K562 (cell line): ENCODE measurements around the gene FNDC11. TPM values are rescaled to one million over a fixed set of nuclear protein-coding genes. Genes with fewer than 3 reads are reported as not detected.

Experiments
- ATAC-seq: fragments of 200-7000 bp; cut with Tn5 transposase; 3 replicates; pipeline ENCODE4 v1.9.1; 2020; ENCODE audit warnings: moderate library complexity
- BruUV-seq: library from RNA; stranded (reverse); fragments of 400-500 nt; replicated peaks from 2 replicates; lab custom pipeline; 2021; lab: Mats Ljungman, UMichigan
- CTCF ChIA-PET: fragments of 300-600 bp; formaldehyde crosslinking; extraction: SDS; loops from one replicate; lab custom pipeline; 2021; ENCODE audit warnings: low intra/inter-chr PET ratio; lab: Yijun Ruan, JAX
- POLR2A ChIA-PET: fragments of 300-600, 350-650 bp; sonication (Branson Sonifier 250); formaldehyde crosslinking; extraction: SDS; loops from one replicate; lab custom pipeline; 2021; ENCODE audit warnings: antibody characterized with exemption, inconsistent platforms; lab: Yijun Ruan, JAX
- DNase-seq, 4 experiments: peaks; one replicate each; pipeline versions ENCODE4 v3.0.0 to v3.0.0-alpha.2; 2011 to 2018; ENCODE audit warnings: low spot score in 3 of 4, mixed read lengths in 3 of 4; ENCODE audit errors: extremely low read depth in 1 of 4
- FAIRE-seq: peaks from 2 replicates; lab custom pipeline; 2011; peaks lifted over from hg19 to GRCh38; lab: Jason Lieb, UNC
- H2AFZ ChIP-seq: 2 replicates; pipeline ENCODE4 v1.6.0; 2011; ENCODE audit warnings: low read depth, low read length, control low read depth, inconsistent platforms
- H3K27ac ChIP-seq: fragments of 200-600 bp; 3 replicates; pipeline ENCODE4 v1.8.0; 2011; ENCODE audit warnings: low read depth, mild to moderate bottlenecking, control low read depth, inconsistent platforms, low read length, moderate library complexity, mixed read lengths; ENCODE audit errors: extremely low read depth
- H3K27me3 ChIP-seq, 2 experiments: fragments of 300-600 bp in 1 of 2; 2 replicates in 1 of 2; 3 replicates in 1 of 2; pipeline versions ENCODE4 v1.6.0 to v1.8.0; 2011; ENCODE audit warnings: inconsistent platforms in 2 of 2, low read length in 2 of 2, mild to moderate bottlenecking in 1 of 2, mixed read lengths in 1 of 2, moderate library complexity in 1 of 2; ENCODE audit not compliant: control insufficient read depth in 2 of 2, insufficient read depth in 2 of 2
- H3K36me3 ChIP-seq: fragments of 300-600 bp; 3 replicates; pipeline ENCODE4 v1.8.0; 2011; ENCODE audit warnings: mild to moderate bottlenecking, low read length, inconsistent platforms; ENCODE audit not compliant: control insufficient read depth, insufficient read depth
- H3K4me1 ChIP-seq, 2 experiments: fragments of 200-600 bp in 1 of 2; replicated peaks in 1 of 2; 2 replicates in 1 of 2; 3 replicates in 1 of 2; pipeline versions ENCODE4 v1.5.1 to v1.8.0; 2011; ENCODE audit warnings: inconsistent platforms in 2 of 2, low read length in 2 of 2, mild to moderate bottlenecking in 1 of 2, mixed read lengths in 1 of 2, moderate library complexity in 1 of 2; ENCODE audit not compliant: control insufficient read depth in 2 of 2, insufficient read depth in 2 of 2
- H3K4me2 ChIP-seq: 2 replicates; pipeline ENCODE4 v1.6.1; 2011; ENCODE audit warnings: low read length, control low read depth, inconsistent platforms, mixed read lengths; ENCODE audit not compliant: insufficient read depth
- H3K4me3 ChIP-seq: fragments of 200-600 bp; sonication (generic), shearing (Covaris generic); 2 replicates; pipeline ENCODE4 v1.5.1; 2016; ENCODE audit warnings: control low read depth, inconsistent platforms
- H3K79me2 ChIP-seq: fragments of 200-600 bp; 3 replicates; pipeline ENCODE4 v1.8.0; 2011; ENCODE audit warnings: low read length, inconsistent platforms; ENCODE audit not compliant: control insufficient read depth, insufficient read depth
- H3K9ac ChIP-seq, 2 experiments: 2 replicates each; pipeline versions ENCODE4 v1.6.0 to v1.6.1; 2011; ENCODE audit warnings: low read depth in 2 of 2, low read length in 2 of 2, control low read depth in 1 of 2, inconsistent platforms in 1 of 2, mild to moderate bottlenecking in 1 of 2, mixed read lengths in 1 of 2; ENCODE audit not compliant: insufficient read depth in 1 of 2
- H3K9me1 ChIP-seq: one replicate; pipeline ENCODE4 v1.6.0; 2011; ENCODE audit warnings: inconsistent platforms, mild to moderate bottlenecking, low read length, moderate library complexity; ENCODE audit not compliant: control insufficient read depth, insufficient read depth
- H3K9me3 ChIP-seq: replicated peaks from 2 replicates; pipeline ENCODE4 v1.5.1; 2011; ENCODE audit warnings: low read depth, low read length, inconsistent platforms; ENCODE audit not compliant: control insufficient read depth, insufficient read depth
- H4K20me1 ChIP-seq: replicated peaks from 2 replicates; pipeline ENCODE4 v1.6.1; 2011; ENCODE audit warnings: low read length, inconsistent platforms, mixed read lengths; ENCODE audit not compliant: control insufficient read depth, insufficient read depth
- KDM2B ChIP-seq: fragments of 250-450 bp; sonication (Bioruptor Pico); IDR thresholded peaks from 2 replicates; pipeline ENCODE4 v1.8.0; 2021; ENCODE audit warnings: mild to moderate bottlenecking, moderate library complexity
- MAZ ChIP-seq, 2 experiments: fragments of 450-650 bp in 1 of 2; sonication (generic) in 1 of 2; formaldehyde crosslinking; IDR thresholded peaks in 1 of 2; conservative IDR thresholded peaks in 1 of 2; 2 replicates each; pipeline versions ENCODE4 v1.4.0 to v1.5.0; 2020; ENCODE audit warnings: mild to moderate bottlenecking in 1 of 2, missing genetic modification reagents in 1 of 2
- RBM25 ChIP-seq: fragments of 200-400 bp; formaldehyde crosslinking; IDR thresholded peaks from 2 replicates; pipeline ENCODE4 v1.6.1; 2018; ENCODE audit warnings: low read length, low read depth, moderate library complexity; ENCODE audit not compliant: severe bottlenecking
- ZBTB7A ChIP-seq: IDR thresholded peaks from 2 replicates; pipeline ENCODE4 v1.6.1; 2011; ENCODE audit warnings: low read depth, mild to moderate bottlenecking, low read length, moderate library complexity, borderline replicate concordance; ENCODE audit not compliant: control insufficient read depth
- ZNF282 ChIP-seq: sonication (generic); formaldehyde crosslinking; IDR thresholded peaks from 2 replicates; pipeline ENCODE4 v1.8.1; 2023; ENCODE audit warnings: missing genetic modification reagents
- WGBS: fragments of 100-300 bp; shearing (Covaris generic); methylation state at CpG from one replicate; pipeline ENCODE4 v1.1.6; 2016; ENCODE audit warnings: low coverage, mixed read lengths; ENCODE audit not compliant: insufficient coverage; ENCODE audit errors: missing lambda C conversion rate; 5-methylcytosine and 5-hydroxymethylcytosine counted together
- in situ Hi-C: fragments of 300-500 bp; cut with MboI; formaldehyde crosslinking; loops from 4 replicates; pipeline ENCODE4 v1.15.0; 2018; ENCODE audit warnings: inconsistent platforms, mixed read lengths
- intact Hi-C: fragments of 100-400 bp; cut with micrococcal nuclease; formaldehyde crosslinking; loops from 2 replicates; pipeline ENCODE4 v1.14.2; 2022
- polyA plus RNA-seq, 8 experiments: library from polyadenylated mRNA; depleted of rRNA in 4 of 8; stranded (reverse) in 5 of 8; unstranded in 3 of 8; fragments of >200 nt; fragmentation: Nextera tagmentation in 2 of 8; fragmentation: Illumina TruSeq in 1 of 8; extraction: Ambion mirVana in 2 of 8; extraction: Trizol in 1 of 8; gene quantifications; 2 replicates each; pipeline versions ENCODE4 v1.2.1 to v1.2.3, GENCODE V29; 2011 to 2014; ENCODE audit warnings: inconsistent platforms in 1 of 8, missing spikeins in 1 of 8
- total RNA-seq, 7 experiments: library from RNA; depleted of rRNA in 6 of 7; stranded (reverse); fragments of >200 nt in 6 of 7; fragmentation: Illumina TruSeq in 2 of 7; extraction: Trizol in 2 of 7; gene quantifications; 2 replicates each; pipeline versions ENCODE4 v1.2.1 to v1.2.3, GENCODE V29; 2011 to 2021; ENCODE audit warnings: low replicate concordance in 1 of 7
- TF ChIP-seq, protein P1 (sequence below): fragments of 450-650 bp; IDR thresholded peaks from 2 replicates; pipeline ENCODE4 v1.6.1; 2017; ENCODE audit warnings: antibody characterized with exemption, mild to moderate bottlenecking

FNDC11 gene
- total and polyA plus RNA-seq, 9 of the 15 experiments (the other 6 are each of a cell fraction or from before 2014, with no cell fraction given) = 0.08 to 2.3 (median 0.64) TPM; not detected in 2

DNA sequence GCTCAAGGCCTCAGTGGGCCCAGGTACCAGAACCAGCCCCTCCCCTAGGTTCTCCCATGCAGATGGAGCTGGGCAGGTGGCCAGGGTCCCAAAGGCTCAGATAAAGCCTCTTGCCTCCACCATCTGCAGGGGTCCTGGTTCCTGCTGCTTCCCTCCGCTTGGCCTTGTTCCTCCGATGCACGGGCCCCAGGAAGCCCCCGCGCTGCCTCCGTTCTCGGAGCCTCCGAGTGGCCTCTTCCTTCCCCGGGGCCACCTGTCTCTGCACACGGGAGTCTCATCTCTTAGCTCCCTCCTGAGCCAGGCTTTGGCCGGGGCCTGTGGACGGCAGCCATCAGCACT is 14.9 kb upstream of the FNDC11 start (continued):
- TF ChIP-seq, protein P1, sequence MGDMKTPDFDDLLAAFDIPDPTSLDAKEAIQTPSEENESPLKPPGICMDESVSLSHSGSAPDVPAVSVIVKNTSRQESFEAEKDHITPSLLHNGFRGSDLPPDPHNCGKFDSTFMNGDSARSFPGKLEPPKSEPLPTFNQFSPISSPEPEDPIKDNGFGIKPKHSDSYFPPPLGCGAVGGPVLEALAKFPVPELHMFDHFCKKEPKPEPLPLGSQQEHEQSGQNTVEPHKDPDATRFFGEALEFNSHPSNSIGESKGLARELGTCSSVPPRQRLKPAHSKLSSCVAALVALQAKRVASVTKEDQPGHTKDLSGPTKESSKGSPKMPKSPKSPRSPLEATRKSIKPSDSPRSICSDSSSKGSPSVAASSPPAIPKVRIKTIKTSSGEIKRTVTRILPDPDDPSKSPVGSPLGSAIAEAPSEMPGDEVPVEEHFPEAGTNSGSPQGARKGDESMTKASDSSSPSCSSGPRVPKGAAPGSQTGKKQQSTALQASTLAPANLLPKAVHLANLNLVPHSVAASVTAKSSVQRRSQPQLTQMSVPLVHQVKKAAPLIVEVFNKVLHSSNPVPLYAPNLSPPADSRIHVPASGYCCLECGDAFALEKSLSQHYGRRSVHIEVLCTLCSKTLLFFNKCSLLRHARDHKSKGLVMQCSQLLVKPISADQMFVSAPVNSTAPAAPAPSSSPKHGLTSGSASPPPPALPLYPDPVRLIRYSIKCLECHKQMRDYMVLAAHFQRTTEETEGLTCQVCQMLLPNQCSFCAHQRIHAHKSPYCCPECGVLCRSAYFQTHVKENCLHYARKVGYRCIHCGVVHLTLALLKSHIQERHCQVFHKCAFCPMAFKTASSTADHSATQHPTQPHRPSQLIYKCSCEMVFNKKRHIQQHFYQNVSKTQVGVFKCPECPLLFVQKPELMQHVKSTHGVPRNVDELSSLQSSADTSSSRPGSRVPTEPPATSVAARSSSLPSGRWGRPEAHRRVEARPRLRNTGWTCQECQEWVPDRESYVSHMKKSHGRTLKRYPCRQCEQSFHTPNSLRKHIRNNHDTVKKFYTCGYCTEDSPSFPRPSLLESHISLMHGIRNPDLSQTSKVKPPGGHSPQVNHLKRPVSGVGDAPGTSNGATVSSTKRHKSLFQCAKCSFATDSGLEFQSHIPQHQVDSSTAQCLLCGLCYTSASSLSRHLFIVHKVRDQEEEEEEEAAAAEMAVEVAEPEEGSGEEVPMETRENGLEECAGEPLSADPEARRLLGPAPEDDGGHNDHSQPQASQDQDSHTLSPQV = no peak

DNA sequence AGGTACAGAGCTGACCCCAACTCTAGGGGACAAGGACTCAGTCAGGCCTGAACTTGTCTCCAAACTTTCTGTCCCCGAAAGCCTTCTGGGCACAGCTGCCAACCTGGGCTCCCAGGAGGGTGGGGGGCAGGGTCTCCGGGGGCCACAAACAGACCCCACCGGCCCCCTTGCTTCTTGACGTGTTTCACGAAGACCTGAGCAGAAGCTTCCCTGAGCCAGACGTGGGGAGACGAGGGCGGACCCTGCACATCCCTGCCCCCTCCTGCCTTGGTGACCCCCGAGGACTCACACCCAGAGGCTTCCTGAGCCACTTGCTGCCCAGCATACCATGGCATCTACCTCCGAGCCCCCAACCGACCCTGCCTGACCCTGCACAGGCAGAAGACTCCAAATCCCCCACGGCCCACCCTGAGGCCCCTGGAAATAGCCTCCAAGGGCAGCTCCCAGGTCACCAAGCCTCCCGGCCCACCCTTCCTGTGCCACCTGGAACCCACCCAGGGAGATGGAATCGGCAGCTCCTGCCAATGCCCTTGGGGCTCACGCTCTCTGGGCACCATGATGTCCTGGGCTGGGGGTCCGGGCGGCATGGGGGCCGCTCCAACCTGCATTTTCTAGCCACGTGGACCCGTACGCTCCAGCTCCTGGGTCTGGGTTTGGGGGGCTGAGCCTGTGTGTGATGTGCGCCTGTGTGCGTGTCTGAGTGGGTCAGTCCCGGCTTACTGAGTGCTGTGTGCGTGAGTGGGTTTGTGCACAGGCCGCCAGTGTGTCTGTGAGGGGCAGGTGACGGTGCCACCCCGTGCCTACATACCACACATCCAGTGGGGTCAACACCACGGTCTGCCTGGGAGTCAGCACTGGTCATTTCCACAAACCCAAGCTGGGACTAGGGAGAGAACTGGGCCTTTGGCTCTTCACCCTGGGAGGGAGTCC is 14.3 kb upstream of the FNDC11 start:
- Histone ChIP-seq H4K20me1 (peaks cover 3% of the 10 kb centered on the region), H3K4me1 (peaks cover 6 to 91% of the 10 kb centered on the region in 2 experiments; a peak in 4 of 5 replicates), H3K27ac (no peak overlapping the region), H3K4me2 (no peak overlapping the region), H3K9ac (no peak overlapping the region; a peak in 1 of 4 replicates), H3K27me3 (peaks cover 0 to 22% of the 10 kb centered on the region in 2 experiments; a peak in 3 of 5 replicates), H3K9me3 (no peaks in the 10 kb centered on the region), H3K9me1 (no peaks in the 10 kb centered on the region), H3K36me3 (no peaks in the 10 kb centered on the region), H2AFZ (no peak overlapping the region)
- ChIA-PET POLR2A (interaction anchor here (0.5 to 1.2 kb wide), 5 partner anchors 16 to 525 kb away, joined by 3 to 6 read pairs (median 3); no protein-coding TSS in a partner anchor), CTCF (interaction anchor here (3.4 kb wide), 1 partner anchor 434 kb away, joined by 25 read pairs; no protein-coding TSS in a partner anchor)
- ATAC-seq (no peak), DNase-seq (no peak), FAIRE-seq (no peak)
- in situ Hi-C loops = no loop called here
- intact Hi-C loops = loop anchor here (2.0 to 10.0 kb wide), 4 partner anchors 115 to 498 kb away; partner anchors contain the start of genes ARFRP1, C20orf204, RTEL1 and STMN3
- BruUV-seq = no TSS peak
- TF ChIP-seq RBM25 (no peak), MAZ (CRISPR knock-in tag; conservative IDR thresholded peaks at IDR 0.05 in 1 of 2, IDR thresholded peaks at IDR 0.05 in 1 of 2) (no peak), KDM2B (no peak), ZBTB7A (0 out of 2 replicates have a peak, but pooled peaks have one; percentile 4), ZNF282 (CRISPR knock-in tag) (no peak)
- TF ChIP-seq, all 486 proteins: peak for 1
- H3K4me3 ChIP-seq = no peak overlapping the region
- H3K79me2 ChIP-seq = no peaks in the 10 kb centered on the region
- 45% methylated on average over 27 of the region's 29 CpGs for whole genome bisulfite sequencing
